ENCODE data around the gene ITGA7. TPM values are rescaled to one million over a fixed set of nuclear protein-coding genes. Genes with fewer than 3 reads are reported as not detected.

Gene ITGA7
- total and polyA plus RNA-seq, 2 of the 4 experiments (the other 2 are of a cell fraction): 3.9 to 15.7 TPM

DNA sequence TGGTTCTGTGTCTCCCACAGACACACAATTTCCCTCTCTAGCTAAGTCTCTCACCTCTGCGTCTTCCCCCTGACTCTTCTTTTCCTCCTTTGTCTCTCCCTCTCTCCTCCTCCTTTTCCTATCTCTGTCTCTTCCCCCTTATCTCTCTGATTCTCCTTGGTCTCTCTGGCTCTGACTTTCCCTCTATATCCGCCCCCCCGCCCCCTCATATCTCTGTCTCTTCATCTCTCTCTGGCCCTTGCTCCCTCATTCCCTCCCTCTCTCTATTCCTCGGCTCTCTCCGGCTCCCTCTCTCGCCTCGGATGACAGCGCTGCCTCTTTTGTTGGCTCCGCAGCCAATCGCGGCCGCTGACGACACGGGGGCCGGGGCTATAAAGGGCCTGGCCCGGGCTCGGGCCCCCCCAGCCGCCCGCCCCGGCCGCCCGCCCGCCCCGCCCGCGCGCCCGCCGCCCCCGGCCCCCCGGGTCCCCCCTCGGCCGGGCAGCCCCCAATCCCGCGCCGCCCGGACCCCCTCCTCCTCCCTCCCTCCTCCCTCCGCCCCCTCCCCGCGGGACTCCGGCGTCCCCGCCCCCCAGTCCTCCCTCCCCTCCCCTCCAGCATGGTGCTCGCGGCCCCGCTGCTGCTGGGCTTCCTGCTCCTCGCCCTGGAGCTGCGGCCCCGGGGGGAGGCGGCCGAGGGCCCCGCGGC is 35.2 kb upstream of the ITGA7 start, which contains the start of gene GDF11:
Gene GDF11, plus strand, starts transcription at position 404 of the 687 bp plus-strand sequence. Its CDS starts 195 bp downstream, at position 599.
- CTCF ChIA-PET: interaction anchor here (1.5 kb wide), 1 partner anchor 193 kb away, joined by 3 read pairs; no protein-coding TSS in a partner anchor
- Histone ChIP-seq H3K9me3 (ENCODE audit: control insufficient read depth, insufficient read depth, low read length) (no peaks in the 10 kb centered on the region), H2AFZ (replicated peaks; ENCODE audit: low read length, poor library complexity) (peak within 1 kb of the TSS; percentile 92), H2AK5ac (ENCODE audit: low read depth, low read length) (peak within 1 kb of the TSS; percentile 77; the same call in 1 of the 2 replicates), H3K9ac (ENCODE audit: low read depth, low read length) (peak within 1 kb of the TSS; percentile 84), H3K36me3 (ENCODE audit: control insufficient read depth, insufficient read depth, low read length) (no peaks in the 10 kb centered on the region), H3K27me3 (ENCODE audit: control insufficient read depth, insufficient read depth, low read length) (no peaks in the 10 kb centered on the region), H2AK9ac (replicated peaks; ENCODE audit: low read depth, low read length, poor library complexity) (peak within 1 kb of the TSS; percentile 92), H2BK5ac (ENCODE audit: low read depth, low read length, poor library complexity, severe bottlenecking) (peak within 1 kb of the TSS; percentile 37), H2BK20ac (ENCODE audit: low read depth, low read length) (no peak within 1 kb of the TSS), H2BK15ac (ENCODE audit: low read depth, low read length) (no peak within 1 kb of the TSS), H4K91ac (ENCODE audit: insufficient read depth, low read depth, low read length) (peak within 1 kb of the TSS; percentile 41), H3K14ac (replicated peaks; ENCODE audit: low read depth, low read length) (peak within 1 kb of the TSS; percentile 84), H3K4me1 (ENCODE audit: control insufficient read depth, insufficient read depth, low read length) (peaks cover 19% of the 10 kb centered on the region), H4K5ac (ENCODE audit: low read depth, low read length) (0 out of 2 replicates have a peak within 1 kb of the TSS, but pooled peaks have one; percentile 33), H3K4me3 (ENCODE audit: insufficient read depth, low read depth, low read length) (peak within 1 kb of the TSS; percentile 97), H3K56ac (ENCODE audit: extremely low read depth, insufficient read depth, low read length) (peak within 1 kb of the TSS; percentile 54; the same call in 1 of the 2 replicates), H3K4me2 (ENCODE audit: low read depth, low read length) (peak within 1 kb of the TSS; percentile 99), H4K20me1 (ENCODE audit: insufficient read depth, low read length) (peaks cover 7% of the 10 kb centered on the region), H3K9me1 (ENCODE audit: insufficient read depth, low read length) (peaks cover 10% of the 10 kb centered on the region; the same call in 1 of the 2 replicates), H3K23ac (ENCODE audit: low read depth, low read length) (peak within 1 kb of the TSS; percentile 94), H4K8ac (ENCODE audit: low read depth in 2 of 2, low read length in 2 of 2) (peak within 1 kb of the TSS; percentile 74 to 76; a peak in 2 of 4 replicates), H3K27ac (ENCODE audit: insufficient read depth, low read length) (peak within 1 kb of the TSS; percentile 48), H2BK120ac (ENCODE audit: low read depth, low read length) (peak within 1 kb of the TSS; percentile 41; the same call in 1 of the 2 replicates), H3K79me1 (ENCODE audit: low read depth in 1 of 2, low read length in 2 of 2) (peaks cover 2 to 26% of the 10 kb centered on the region in 2 experiments; a peak in 2 of 4 replicates), H3K18ac (ENCODE audit: low read depth, low read length) (peak within 1 kb of the TSS; percentile 20; the same call in 1 of the 2 replicates), H3K4ac (ENCODE audit: low read depth, low read length) (peak within 1 kb of the TSS; percentile 77)
- WGBS, 2 experiments (ENCODE audit: extremely low coverage in 2 of 2, insufficient read length in 1 of 2): 0% methylated on average over 13 of the region's 53 CpGs; no CpG with 5 or more reads in 1 of the 2 experiments
- POLR2A ChIA-PET (ENCODE audit: unreplicated experiment): no interaction called here
- dilution Hi-C loops (cut with HindIII; ENCODE audit: low sequenced_read_pairs, unreplicated experiment) (no loop called here), in situ Hi-C loops (cut with MboI; ENCODE audit: low sequenced_read_pairs) (no loop called here), intact Hi-C loops (cut with micrococcal nuclease) (loop anchor here (5.0 kb wide), 2 partner anchors 74 to 189 kb away; partner anchors contain the start of genes DGKA, ORMDL2 and SARNP)
- peak; percentile 72 for ATAC-seq (ENCODE audit: low read depth)
- DNase-seq: peak; percentile 74
- no TSS peak for BruUV-seq (replicated peaks)
- TF ChIP-seq MXI1 (IDR thresholded peaks at IDR 0.05; ENCODE audit: borderline replicate concordance, low read depth, low read length) (0 out of 2 replicates have a peak, but pooled peaks have one; percentile 19), POLR2A (IDR thresholded peaks at IDR 0.05; ENCODE audit: low read depth, low read length) (peak; percentile 69), FOS (IDR thresholded peaks at IDR 0.05; ENCODE audit: low read depth, low read length) (no peak), MAZ (IDR thresholded peaks at IDR 0.05; ENCODE audit: borderline replicate concordance, low read depth, low read length) (peak; percentile 75; the same call in 1 of the 2 replicates), RFX5 (IDR thresholded peaks at IDR 0.05; ENCODE audit: low read depth, low read length) (no peak)

Data from IMR-90 (cell line).